ENCODE results near the gene GCDH.

GRCh38 chr19:12922959-12923358, 32.0 kb downstream of the GCDH start:
- TF ChIP-seq POLR2AphosphoS5 (IDR thresholded peaks at IDR 0.05; ENCODE audit: low read depth, low read length) (no peak), FOXP2 (optimal IDR thresholded peaks at IDR 0.05; ENCODE audit: borderline replicate concordance, extremely low read depth, extremely low read length, insufficient read depth) (no peak), TAF1 (IDR thresholded peaks at IDR 0.05; ENCODE audit: borderline replicate concordance, insufficient read depth, low read length) (no peak), REST (IDR thresholded peaks at IDR 0.05; ENCODE audit: insufficient read depth in 1 of 2, low read depth in 2 of 2, low read length in 2 of 2) (no peak), SIN3A (IDR thresholded peaks at IDR 0.05; ENCODE audit: borderline replicate concordance, insufficient read depth, low read length) (no peak)
